SU-DHL-6 (cell line): Measurements from ENCODE around the gene RBM6.
A peak's percentile ranks its signal among the peaks of the same experiment; 100 is the strongest.

Experiments used
- H2AFZ ChIP-seq: fragments of 200-600 bp; sonication (generic); 2 replicates; pipeline ENCODE4 v1.6.1; 2014; ENCODE audit warnings: low read depth, mild to moderate bottlenecking, moderate library complexity, mixed read lengths, antibody characterized with exemption, low read length; ENCODE audit not compliant: severe bottlenecking
- H3F3A ChIP-seq: fragments of 200-600 bp; shearing (Covaris generic); 2 replicates; pipeline ENCODE4 v1.6.0; 2016; ENCODE audit warnings: antibody characterized with exemption, mild to moderate bottlenecking; ENCODE audit not compliant: insufficient read depth
- H3K27ac ChIP-seq: fragments of 200-600 bp; sonication (generic); 2 replicates; pipeline ENCODE4 v1.5.1; 2016; ENCODE audit warnings: low read depth, mild to moderate bottlenecking, low read length, moderate library complexity, mixed read lengths
- H3K27me3 ChIP-seq: fragments of 200-600 bp; sonication (generic), shearing (Covaris generic); 2 replicates; pipeline ENCODE4 v1.6.0; 2014; ENCODE audit warnings: mild to moderate bottlenecking, low read length
- H3K36me3 ChIP-seq: fragments of 200-600 bp; sonication (generic); 2 replicates; pipeline ENCODE4 v1.6.1; 2014; ENCODE audit warnings: mild to moderate bottlenecking, low read length, mixed read lengths
- H3K4me2 ChIP-seq: fragments of 300-600, 200-600 bp; shearing (Covaris generic), sonication (generic); 2 replicates; pipeline ENCODE4 v1.6.0; 2014; ENCODE audit warnings: low read length, low read depth, mild to moderate bottlenecking; ENCODE audit not compliant: poor library complexity, severe bottlenecking
- H3K4me3 ChIP-seq: fragments of 200-600 bp; sonication (generic); 2 replicates; pipeline ENCODE4 v1.5.1; 2014; ENCODE audit warnings: antibody characterized with exemption, low read length, mild to moderate bottlenecking, mixed read lengths; ENCODE audit not compliant: insufficient read depth, poor library complexity, severe bottlenecking
- H3K79me2 ChIP-seq: fragments of 200-600 bp; sonication (generic); 2 replicates; pipeline ENCODE4 v1.6.1; 2014; ENCODE audit warnings: mild to moderate bottlenecking, low read length, moderate library complexity; ENCODE audit not compliant: insufficient read depth
- H3K9ac ChIP-seq: fragments of 200-600 bp; sonication (generic); 2 replicates; pipeline ENCODE4 v1.7.0; 2014; ENCODE audit warnings: mild to moderate bottlenecking, low read length
- H3K9me2 ChIP-seq: fragments of 200-600 bp; sonication (generic); replicated peaks from 2 replicates; pipeline ENCODE4 v1.6.1; 2014; ENCODE audit warnings: low read length; ENCODE audit not compliant: insufficient read depth
- H3K9me3 ChIP-seq: fragments of 200-600 bp; sonication (generic); 2 replicates; pipeline ENCODE4 v1.6.1; 2014; ENCODE audit warnings: low read length, mixed read lengths; ENCODE audit not compliant: insufficient read depth
- H4K20me1 ChIP-seq: fragments of 200-600 bp; sonication (generic); 2 replicates; pipeline ENCODE4 v1.6.1; 2014; ENCODE audit warnings: low read depth, mild to moderate bottlenecking, antibody characterized with exemption, low read length, moderate library complexity, mixed read lengths
- CTCF ChIP-seq: fragments of 200-600 bp; sonication (generic); IDR thresholded peaks from one replicate; pipeline ENCODE4 v1.5.1; 2017; ENCODE audit warnings: antibody characterized with exemption, mild to moderate bottlenecking, low read length, moderate library complexity; ENCODE audit not compliant: insufficient read depth, poor library complexity, severe bottlenecking
- EZH2phosphoT487 ChIP-seq: fragments of 200-600 bp; sonication (generic), shearing (Covaris generic); conservative IDR thresholded peaks from 2 replicates; pipeline ENCODE4 v1.6.1; 2018; ENCODE audit warnings: mild to moderate bottlenecking, antibody characterized with exemption, low read length, moderate library complexity, mixed read lengths

Gene RBM6

GRCh38 chr3:49906073-49906743 lies 33.7 kb upstream of the RBM6 start:
- TF ChIP-seq CTCF (peak; percentile 85), EZH2phosphoT487 (no peak)

GRCh38 chr3:49908373-49909199 lies 31.4 kb upstream of the RBM6 start:
- Histone ChIP-seq H3K9ac (no peak overlapping the region), H3K4me2 (no peak overlapping the region), H3K9me3 (no peaks in the 10 kb centered on the region), H3K36me3 (no peaks in the 10 kb centered on the region), H3K27me3 (no peaks in the 10 kb centered on the region), H3K27ac (no peak overlapping the region), H3F3A (no peaks in the 10 kb centered on the region), H3K4me3 (no peak overlapping the region), H4K20me1 (no peaks in the 10 kb centered on the region), H2AFZ (no peak overlapping the region), H3K79me2 (no peaks in the 10 kb centered on the region), H3K9me2 (no peaks in the 10 kb centered on the region)
- no peak for TF ChIP-seq EZH2phosphoT487
- TF ChIP-seq CTCF, result no peak

More at GRCh38 chr3:49906073-49906743, 33.7 kb upstream of the RBM6 start:
- peak overlapping the region; percentile 29 for H2AFZ ChIP-seq
- H3K9ac ChIP-seq, result peak overlapping the region; percentile 12; the same call in 1 of the 2 replicates
- H3K4me3 ChIP-seq, result no peak overlapping the region
- H3K9me2 ChIP-seq, result no peaks in the 10 kb centered on the region
- no peaks in the 10 kb centered on the region for H3F3A ChIP-seq
- no peaks in the 10 kb centered on the region for H3K27me3 ChIP-seq
- no peaks in the 10 kb centered on the region for H3K79me2 ChIP-seq
- H4K20me1 ChIP-seq, result no peaks in the 10 kb centered on the region
- H3K27ac ChIP-seq, result no peak overlapping the region
- H3K9me3 ChIP-seq, result no peaks in the 10 kb centered on the region
- no peaks in the 10 kb centered on the region for H3K36me3 ChIP-seq
- peak overlapping the region; percentile 70 for H3K4me2 ChIP-seq

- Histone ChIP-seq H2AFZ (no peak overlapping the region), H4K20me1 (no peaks in the 10 kb centered on the region), H3K27ac (no peak overlapping the region), H3K79me2 (no peaks in the 10 kb centered on the region), H3K4me2 (no peak overlapping the region), H3F3A (no peaks in the 10 kb centered on the region), H3K4me3 (no peak overlapping the region), H3K27me3 (no peaks in the 10 kb centered on the region), H3K9me2 (no peaks in the 10 kb centered on the region), H3K9me3 (no peaks in the 10 kb centered on the region), H3K9ac (no peak overlapping the region), H3K36me3 (no peaks in the 10 kb centered on the region)
- TF ChIP-seq CTCF (no peak), EZH2phosphoT487 (no peak)
These were observed 29.4 kb upstream of the RBM6 start for GRCh38 chr3:49910409-49911123.
